Activated CD8-positive, alpha-beta memory T cell treated with anti-CD3 and anti-CD28 coated beads for 48 hours (primary cell): ENCODE results near the gene AP3S2.
"Not testable (repeated sequence)": the region's sequence is repeated elsewhere in the genome, so short reads cannot be mapped to it uniquely, and the experiment has no call there.

Experiments
- DNase-seq, 3 experiments: peaks; one replicate each; pipeline ENCODE4 v3.0.0-alpha.2; 2020; ENCODE audit warnings: low read depth in 2 of 3, low spot score in 2 of 3

AP3S2 gene

GRCh38 chr15:89783111-89783860 is 110.5 kb downstream of the AP3S2 start:
- no peak for DNase-seq

GRCh38 chr15:89782619-89782950 is 111.2 kb downstream of the AP3S2 start:
- DNase-seq: not testable (repeated sequence)

DNA sequence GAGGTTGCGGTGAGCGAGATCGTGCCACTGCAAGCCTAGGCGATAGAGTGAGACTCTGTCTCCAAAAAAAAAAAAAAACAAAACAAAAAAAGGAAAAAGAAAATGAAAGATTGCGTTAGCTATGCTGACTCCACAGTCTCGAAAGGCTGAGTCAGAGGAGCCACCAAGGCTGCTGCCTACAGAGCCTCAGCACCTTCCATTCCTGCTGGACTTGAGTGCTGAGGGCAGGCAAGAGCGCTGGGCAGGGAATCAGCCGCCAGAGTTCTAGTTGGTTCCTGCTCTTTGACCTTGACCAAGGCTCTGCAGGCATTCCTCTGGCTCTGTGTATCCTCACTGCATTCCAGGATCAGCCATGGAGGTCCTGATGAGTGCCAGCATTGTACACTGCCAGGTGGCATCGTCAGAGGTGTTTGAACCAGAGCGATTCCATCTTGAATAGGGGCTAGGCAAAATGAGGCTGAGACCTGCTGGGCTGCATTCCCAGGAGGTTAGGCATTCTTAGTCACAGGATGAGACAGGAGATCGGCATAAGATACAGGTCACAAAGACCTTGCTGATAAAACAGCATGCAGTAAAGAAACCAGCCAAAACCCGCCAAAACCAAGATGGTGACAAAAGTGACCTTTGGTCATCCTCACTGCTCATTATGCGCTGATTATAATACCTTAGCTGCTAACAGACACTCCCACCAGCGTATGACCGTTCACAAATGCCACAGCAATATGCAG is 111.7 kb downstream of the AP3S2 start:
- DNase-seq: no peak

GRCh38 chr15:89781055-89781454 is 112.7 kb downstream of the AP3S2 start:
- DNase-seq: no peak

- no peak for DNase-seq
These were observed 113.2 kb downstream of the AP3S2 start for GRCh38 chr15:89780601-89781000.
